HG02973 (cell line): ENCODE data around the gene NDUFS2.
"Not testable (repeated sequence)": the region's sequence is repeated elsewhere in the genome, so short reads cannot be mapped to it uniquely, and the experiment has no call there.

Source experiments
- ATAC-seq: cut with Tn5 transposase; IDR thresholded peaks from one replicate; pipeline ENCODE4 v1.9.1; 2021; ENCODE audit warnings: moderate library complexity; ENCODE audit not compliant: unreplicated experiment

Gene NDUFS2

DNA sequence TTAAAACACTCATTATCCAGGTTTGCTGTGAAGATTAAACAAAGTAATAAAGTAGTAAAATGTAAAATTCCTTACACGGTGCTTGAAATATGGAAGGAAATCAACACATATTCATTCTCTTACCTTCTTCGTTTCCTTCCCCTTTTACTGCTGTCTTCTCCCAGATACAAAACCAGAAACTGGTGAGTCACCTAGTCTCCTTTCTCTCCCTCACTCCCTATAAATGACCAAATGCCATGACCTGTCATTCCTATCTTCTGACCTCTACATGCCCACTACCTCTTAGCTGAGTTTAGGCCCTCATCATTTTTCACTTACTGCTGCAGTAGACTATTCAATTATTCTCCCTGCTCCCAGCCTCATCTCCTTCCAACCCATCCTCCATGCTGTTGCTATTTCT is 40.1 kb downstream of the NDUFS2 start:
- no peak for ATAC-seq

DNA sequence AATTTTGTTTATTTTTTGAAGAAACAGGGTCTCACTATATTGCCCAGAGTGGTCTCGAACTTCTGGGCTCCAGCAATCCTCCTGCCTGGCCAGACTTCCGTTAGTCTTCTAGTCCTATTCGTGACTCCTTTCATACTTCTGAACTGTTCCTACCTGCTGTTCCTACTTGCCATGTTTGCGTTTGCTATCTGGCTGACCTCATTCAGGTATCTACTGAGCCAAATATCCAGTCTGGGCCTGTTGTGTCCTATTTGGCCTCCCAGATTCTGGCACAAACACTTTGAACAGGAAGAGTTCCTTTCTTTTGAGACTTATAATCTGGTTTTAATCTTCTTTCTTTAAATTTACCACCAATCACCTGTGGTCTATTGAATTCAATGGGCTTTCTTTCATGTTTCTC is 42.7 kb downstream of the NDUFS2 start:
- ATAC-seq = no peak

DNA sequence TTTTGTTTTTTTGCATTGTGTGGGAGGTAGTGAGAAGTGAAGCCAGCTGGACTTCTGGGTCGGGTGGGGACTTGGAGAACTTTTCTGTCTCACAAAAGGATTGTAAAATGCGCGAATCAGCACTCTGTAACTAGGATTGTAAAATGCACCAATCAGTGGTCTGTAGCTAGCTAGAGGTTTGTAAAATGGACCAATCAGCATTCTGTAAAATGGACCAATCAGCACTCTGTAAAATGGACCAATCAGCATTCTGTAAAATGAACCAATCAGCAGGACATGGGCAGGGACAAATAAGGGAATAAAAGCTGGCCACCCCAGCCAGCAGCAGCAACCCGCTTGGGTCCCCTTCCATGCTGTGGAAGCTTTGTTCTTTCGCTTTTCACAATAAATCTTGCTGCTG is 47.9 kb downstream of the NDUFS2 start:
- ATAC-seq = not testable (repeated sequence)

DNA sequence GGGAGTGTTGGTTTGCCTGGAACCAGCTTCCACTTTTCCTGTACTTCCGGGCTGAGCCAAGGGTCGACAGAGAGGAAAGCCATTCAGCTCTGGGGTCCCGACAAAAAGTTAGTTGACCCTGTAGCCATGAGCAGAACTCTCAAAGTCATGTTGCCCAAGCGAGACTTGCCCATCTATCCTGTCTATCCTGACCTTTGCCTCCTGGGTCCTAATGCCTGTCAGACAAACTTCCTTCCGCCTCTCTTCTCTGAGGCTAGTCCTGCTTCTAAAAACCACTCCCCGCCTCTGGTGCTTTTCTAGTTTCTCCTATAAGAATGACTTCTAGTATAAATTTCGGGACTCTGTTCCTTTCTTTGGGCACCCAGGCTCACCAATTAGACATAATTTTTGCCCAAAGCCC is 48.7 kb downstream of the NDUFS2 start:
- no peak for ATAC-seq

DNA sequence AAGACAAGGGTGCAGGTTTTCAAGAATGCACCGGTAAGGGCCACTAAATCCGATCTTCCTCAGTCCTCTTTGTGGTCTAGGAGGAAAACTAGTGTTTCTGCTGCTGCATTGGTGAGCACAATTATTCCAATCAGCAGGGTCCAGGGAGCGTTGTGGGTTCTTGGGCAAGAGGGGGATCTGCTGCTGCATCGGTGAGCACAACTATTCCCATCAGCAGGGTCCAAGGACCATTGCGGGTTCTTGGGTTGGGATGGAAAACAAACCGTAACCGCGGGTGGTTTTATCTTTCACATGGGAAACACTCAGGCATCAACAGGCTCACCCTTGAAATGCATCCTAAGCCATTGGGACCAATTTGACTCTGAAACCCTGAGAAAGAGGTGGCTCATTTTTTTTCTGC is 49.4 kb downstream of the NDUFS2 start:
- no peak for ATAC-seq

DNA sequence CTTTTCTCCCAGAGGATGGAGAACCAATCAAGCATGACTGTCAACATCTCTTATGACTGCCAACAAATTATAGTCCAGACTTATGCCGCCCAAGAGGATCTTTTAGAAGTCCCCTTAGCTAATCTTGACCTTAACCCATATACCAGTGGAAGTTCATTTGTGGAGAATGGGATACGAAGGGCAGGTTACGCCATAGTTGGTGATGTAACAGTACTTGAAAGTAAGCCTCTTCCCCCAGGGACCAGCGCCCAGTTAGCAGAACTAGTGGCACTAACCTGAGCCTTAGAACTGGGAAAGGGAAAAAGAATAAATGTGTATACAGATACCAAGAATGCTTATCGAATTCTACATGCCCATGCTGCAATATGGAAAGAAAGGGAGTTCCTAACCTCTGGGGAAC is 53.1 kb downstream of the NDUFS2 start:
- ATAC-seq = not testable (repeated sequence)

DNA sequence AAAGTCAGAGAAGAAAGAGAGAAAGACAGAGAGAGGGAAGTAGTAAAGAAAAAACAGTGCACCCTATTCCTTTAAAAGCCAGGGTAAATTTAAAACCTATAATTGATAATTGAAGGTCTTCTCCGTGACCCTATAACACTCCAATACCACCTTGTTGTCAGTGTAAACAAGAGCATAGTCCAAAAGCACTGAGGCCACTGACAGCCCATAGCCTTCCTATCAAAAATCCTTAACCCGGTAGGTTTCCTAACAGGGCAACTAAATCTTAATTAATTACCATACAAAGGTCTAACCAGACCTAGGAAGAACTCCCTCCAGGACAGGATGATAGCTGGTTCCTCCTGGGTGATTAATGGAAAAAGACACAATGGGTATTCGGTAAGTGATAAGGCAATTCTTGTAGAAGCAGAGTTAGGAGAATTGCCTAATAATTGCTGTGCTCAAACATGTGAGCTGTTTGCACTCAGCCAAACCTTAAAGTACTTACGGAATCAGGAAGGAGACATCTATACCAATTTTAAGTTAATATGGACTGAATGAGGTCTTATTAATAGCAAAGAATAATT is 53.9 kb downstream of the NDUFS2 start:
- not testable (repeated sequence) for ATAC-seq

DNA sequence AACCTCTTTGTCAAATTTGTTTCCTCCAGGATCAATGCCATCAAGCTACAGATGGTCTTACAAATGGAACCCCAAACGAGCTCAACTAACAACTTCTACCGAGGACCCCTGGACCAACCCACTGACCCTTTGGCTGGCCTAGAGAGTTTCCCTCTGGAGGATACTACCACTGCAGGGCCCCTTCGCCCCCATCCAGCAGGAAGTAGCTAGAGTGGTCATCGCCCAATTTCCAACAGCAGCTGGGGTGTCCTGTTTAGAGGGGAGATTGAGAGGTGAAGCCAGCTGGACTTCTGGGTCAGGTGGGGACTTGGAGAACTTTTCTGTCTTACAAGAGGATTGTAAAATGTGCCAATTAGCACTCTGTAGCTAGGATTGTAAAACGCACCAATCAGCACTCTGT is 54.9 kb downstream of the NDUFS2 start:
- ATAC-seq = not testable (repeated sequence)

DNA sequence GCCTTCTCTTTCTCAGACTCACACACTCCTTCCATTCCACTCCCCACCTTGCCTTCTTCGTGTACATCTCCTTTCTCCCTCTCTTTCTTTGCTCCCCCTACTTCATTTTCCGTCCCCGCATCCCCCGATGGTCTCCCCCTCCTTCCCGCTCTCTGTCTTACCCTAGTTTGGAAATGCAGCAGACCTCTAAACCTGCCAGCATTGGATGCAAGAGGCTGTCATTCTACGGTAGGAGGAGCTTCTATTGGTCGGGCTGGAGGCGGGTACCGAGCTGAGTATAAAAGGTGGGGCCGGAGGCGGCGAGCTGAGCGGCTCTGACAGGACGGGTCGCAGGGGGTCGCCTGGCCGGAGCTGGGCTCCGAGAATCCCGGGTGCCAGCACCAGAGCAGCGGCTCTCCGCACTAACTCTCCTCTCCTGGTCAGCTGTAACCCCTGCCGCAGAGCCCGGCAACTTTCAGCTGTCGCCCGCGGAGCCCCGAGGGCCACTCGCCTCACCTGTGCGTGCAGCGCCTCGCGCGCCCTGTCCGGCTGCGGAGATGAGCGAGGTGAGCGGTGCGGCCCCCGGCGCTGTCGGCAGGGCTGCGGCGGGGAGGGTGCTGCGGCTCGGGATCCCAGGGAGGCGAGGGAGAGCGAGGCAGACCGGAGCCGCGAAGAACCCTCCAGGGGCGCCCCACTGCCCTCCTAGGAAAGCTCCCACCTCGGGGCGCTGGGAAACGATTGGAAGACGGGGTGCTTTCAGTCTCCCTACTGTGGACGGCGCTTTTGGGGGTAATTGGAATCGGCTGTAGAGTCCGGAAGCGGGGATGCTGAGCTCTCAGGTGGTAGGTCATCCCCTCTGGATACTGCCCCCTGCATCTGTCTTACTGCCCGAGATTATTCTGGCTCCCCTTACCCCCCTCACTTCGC is 56.5 kb downstream of the NDUFS2 start, which contains the start of gene PCP4L1:
Gene PCP4L1, plus strand, starts transcription at position 307 of the 906 bp plus-strand sequence. Its CDS starts 230 bp downstream, at position 537.
- no peak for ATAC-seq

DNA sequence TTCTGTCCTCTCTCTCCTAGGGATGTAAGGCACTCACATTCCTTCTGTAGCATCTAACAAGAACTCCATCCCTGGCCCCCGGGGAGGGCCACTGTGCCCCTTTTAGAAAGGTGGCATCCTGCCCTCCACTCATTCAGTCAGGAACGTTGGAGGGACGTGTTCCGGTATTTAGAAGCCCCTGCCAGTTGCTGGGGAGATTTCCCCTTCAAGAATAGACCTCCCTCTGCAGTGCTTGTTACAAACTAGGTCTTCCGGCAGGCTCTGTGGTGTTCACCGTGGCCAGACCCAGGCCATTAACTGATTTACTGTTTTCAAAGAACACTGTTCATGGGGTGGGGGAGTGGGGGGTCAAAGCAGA is 57.2 kb downstream of the NDUFS2 start:
- ATAC-seq = no peak

DNA sequence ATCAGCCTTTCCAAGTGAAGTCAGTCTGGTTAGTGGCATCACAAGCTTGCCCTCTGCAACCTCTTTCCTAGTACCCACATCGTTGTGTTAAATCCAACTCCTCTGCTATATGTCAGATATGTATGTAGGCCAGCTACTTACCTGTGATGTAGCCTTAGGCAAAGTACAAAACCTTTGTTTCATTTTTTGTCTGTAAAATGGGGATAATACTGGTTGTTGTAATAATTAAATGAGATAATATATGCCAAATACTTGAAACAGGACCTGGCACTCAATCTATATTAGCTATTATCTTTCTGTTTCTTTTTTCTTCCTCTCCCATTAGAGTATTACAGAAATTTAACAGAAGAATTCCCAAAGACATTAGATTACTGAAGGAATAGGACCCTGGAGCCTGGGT is 57.6 kb downstream of the NDUFS2 start:
- ATAC-seq = no peak

DNA sequence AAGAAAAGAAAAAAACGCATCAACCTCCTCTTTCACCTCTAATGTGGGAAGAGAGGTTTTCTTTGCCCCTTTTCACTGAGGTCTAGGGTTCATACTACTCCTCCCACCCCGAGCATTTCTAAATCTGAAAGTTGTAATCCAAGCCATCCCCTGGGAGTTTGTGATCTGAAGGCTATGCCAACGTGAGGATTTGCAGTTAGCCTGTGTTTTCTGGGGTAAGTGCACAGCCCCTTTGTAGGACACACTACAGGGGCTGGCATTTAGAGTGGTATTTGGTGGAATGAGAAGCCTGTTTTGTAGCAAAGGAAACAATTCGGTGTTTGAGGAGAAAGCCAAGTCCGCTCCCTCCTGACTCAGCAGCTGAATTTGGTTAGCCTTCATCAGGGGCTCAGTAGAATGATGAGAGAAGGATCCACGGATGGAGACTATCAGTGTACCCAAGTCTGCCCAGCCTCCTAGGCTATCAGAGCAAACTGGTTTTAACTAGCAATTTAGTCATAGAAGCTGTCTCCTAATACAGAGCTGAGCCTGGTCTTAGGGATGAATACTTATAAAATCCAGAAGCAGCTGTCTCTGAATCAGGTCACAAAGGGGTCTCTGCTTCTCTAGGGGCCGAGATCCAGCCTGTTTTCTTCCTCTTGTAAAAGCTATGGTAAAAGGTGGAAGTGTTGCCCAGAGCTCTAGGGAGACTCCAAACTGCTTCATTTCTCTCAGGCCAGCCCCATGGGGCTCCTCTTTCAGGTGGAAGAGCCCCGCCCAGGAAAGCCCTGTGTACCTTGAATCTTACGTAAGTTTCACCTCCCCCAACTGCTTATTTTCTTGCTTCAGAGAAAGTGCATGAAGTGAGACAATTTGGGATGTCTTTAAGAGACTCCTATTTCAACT is 58.5 kb downstream of the NDUFS2 start:
- no peak for ATAC-seq

DNA sequence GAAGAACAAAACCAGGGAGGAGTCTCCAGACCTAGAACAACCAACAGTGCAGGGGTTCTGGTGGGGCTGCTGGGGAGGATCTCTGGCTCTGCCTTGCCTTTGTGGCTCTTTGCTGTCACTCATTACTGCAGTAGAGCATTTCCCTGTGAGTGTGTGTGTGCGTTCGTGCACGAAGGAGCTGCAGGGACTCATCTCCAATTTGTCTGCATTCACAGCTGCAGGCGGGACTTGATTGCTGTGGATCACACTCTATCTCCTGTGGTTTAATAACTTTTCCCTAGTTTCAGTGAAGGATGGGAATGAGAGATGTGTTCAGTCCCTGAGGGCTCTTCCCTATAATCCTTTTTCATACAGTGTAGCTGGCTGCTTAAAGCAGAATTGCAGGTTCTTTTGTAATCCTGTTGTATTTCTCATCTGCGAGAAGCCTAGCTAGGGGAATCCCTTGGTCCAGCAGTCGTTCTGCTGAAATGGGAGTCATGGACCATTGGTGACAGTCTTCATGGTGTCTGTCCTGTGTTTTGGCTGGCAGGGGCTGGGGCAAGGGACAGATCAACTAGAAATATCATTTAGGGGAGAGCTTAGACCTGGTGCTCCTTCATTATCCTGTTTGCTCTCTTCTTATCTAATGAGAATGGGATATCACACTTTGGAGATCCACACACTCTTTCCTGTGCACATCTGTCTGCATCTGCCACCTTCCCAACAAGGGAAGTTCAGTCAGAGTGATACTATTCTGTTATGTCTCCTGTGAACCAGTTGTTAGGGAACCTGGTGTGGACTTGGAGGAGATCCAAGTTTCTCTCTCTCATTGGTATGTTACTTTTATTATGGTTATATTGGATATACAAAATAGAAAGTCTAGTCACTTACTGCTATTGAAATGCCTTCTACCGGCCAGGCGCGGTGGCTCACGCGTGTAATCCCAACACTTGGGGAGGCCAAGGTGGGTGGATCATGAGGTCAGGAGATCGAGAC is 59.4 kb downstream of the NDUFS2 start:
- no peak for ATAC-seq
